ENCODE measurements around the gene LRIG1.
A peak's percentile ranks its signal among the peaks of the same experiment; 100 is the strongest.

The LRIG1 gene

GRCh38 chr3:66453651-66454463, 47.0 kb downstream of the LRIG1 start:
- Mint-ChIP-seq H3K9me3 (no peaks in the 10 kb centered on the region), H3K36me3 (peaks cover 15% of the 10 kb centered on the region), H3K27ac (no peak overlapping the region), H3K4me3 (no peak overlapping the region), H3K4me1 (peaks cover 13% of the 10 kb centered on the region), H3K27me3 (no peaks in the 10 kb centered on the region)

- H3K9me3 Mint-ChIP-seq: no peaks in the 10 kb centered on the region
- no peak overlapping the region for H3K4me3 Mint-ChIP-seq
- H3K36me3 Mint-ChIP-seq: peaks cover 15% of the 10 kb centered on the region
- no peaks in the 10 kb centered on the region for H3K27me3 Mint-ChIP-seq
- peaks cover 13% of the 10 kb centered on the region for H3K4me1 Mint-ChIP-seq
- peak overlapping the region; percentile 2 for H3K27ac Mint-ChIP-seq
These were observed 48.4 kb downstream of the LRIG1 start for GRCh38 chr3:66452303-66453011.

DNA sequence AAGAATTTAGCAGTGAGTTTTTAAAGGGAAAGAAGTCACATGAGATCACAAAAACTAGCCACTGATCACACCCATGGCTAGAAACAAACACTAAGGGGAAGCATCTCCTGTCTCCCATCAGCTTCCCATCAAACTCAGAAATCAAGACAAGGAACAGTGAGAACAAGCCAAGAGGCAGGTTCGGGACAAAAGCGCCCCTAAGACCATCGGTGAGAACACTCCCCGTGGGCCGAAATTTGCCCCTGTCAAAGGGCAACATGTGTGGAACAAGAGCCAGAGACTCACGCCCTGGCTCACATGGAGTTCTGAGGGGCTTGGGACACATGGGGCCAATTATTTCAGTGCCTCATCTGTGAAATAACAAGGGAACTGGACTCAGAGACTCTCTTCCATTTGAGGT, 49.1 kb downstream of the LRIG1 start:
- H3K4me1 Mint-ChIP-seq: peaks cover 13% of the 10 kb centered on the region
- peaks cover 15% of the 10 kb centered on the region for H3K36me3 Mint-ChIP-seq
- H3K4me3 Mint-ChIP-seq: no peak overlapping the region
- no peaks in the 10 kb centered on the region for H3K9me3 Mint-ChIP-seq
- H3K27ac Mint-ChIP-seq: no peak overlapping the region
- no peaks in the 10 kb centered on the region for H3K27me3 Mint-ChIP-seq

DNA sequence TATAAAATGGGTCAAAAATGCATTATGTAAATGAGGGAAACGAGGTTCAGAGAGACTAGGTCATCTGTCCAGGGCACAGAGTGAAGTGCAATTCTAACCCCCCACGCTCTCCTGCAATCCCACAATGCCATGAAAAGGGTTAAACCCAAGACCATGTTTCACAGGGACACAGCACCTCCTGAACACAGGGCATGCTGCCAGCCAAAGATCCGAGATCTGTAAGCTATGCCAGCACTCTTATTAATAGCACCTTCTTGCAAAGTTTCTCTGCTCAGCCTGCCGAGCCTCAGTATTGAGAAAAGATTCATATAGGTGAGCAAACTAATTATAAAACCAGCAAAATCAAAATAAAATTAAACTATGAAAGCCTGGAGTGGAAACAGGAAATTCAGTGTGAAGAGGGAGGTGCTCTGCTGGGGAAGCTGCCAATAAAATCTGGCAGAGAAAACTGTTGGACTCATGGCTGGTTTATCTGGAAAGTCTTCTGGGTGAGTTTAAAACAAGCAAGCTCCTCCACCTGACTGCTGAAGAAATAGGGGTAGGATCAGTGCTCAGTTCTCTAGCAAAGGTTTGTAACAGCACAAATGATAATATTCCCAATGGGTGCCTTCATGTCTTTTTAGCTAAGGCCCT, 50.3 kb downstream of the LRIG1 start:
- peaks cover 13% of the 10 kb centered on the region for H3K36me3 Mint-ChIP-seq

DNA sequence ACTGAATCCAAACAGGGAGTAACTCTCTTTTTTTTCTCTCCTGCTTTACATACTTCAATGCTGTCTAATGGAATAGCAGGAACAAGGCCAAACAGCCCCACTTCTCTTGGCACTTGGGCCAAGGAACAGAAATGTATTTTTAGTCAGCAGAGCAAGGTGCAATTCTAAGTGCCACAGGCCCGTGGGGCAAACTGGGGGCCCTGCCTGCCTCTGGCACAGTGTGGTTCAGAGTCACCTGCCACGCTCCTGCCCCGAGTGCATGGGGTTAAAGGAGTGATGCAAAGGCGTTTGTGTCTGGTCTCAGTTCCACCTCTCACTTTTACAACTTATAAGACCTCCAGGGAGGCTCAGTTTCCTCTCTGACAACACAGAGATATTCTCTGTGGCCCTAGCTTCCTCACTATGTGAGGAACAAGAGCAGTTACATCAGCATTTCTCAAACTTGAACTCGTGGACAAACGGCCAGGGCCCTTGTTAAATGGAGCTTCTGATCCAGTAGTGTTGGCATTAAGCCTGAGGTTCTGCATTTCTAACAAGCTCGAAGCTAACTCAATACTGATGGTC, 51.3 kb downstream of the LRIG1 start:
- Mint-ChIP-seq H3K36me3 (peaks cover 13% of the 10 kb centered on the region), H3K4me1 (peaks cover 9% of the 10 kb centered on the region), H3K9me3 (no peaks in the 10 kb centered on the region), H3K27me3 (no peaks in the 10 kb centered on the region), H3K4me3 (no peak overlapping the region), H3K27ac (no peak overlapping the region)

More for the DNA sequence above, 50.3 kb downstream of the LRIG1 start:
- no peaks in the 10 kb centered on the region for H3K9me3 Mint-ChIP-seq
- H3K4me3 Mint-ChIP-seq: no peak overlapping the region
- no peaks in the 10 kb centered on the region for H3K27me3 Mint-ChIP-seq
- peaks cover 9% of the 10 kb centered on the region for H3K4me1 Mint-ChIP-seq
- H3K27ac Mint-ChIP-seq: no peak overlapping the region

DNA sequence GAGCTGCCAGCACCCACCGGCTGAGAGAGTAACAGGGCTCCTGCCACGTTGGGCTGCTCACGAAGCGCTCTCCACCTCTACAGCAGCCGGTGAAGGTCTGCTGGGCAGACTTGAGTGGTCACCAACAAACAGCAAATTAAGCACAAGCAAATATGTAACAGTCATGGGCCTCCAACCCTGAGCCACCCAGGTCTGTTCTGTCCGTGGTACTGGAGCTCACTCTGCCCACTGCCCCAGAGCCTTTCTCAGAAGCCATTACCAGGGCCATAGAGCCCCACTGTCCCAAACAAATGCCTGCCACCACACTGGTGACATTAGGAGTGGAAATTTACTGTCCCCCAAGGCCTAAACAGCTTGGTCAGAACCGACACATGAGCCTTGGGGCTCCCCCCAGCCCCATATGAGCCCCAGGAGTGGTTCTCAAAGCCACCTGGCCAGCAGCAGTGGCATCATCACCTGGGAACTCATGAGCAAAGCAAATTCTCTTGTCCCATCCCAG, 56.6 kb downstream of the LRIG1 start:
- Mint-ChIP-seq H3K27me3 (no peaks in the 10 kb centered on the region), H3K4me1 (peaks cover 31% of the 10 kb centered on the region), H3K4me3 (no peak overlapping the region), H3K36me3 (peaks cover 2% of the 10 kb centered on the region), H3K9me3 (no peaks in the 10 kb centered on the region), H3K27ac (no peak overlapping the region)

GRCh38 chr3:66443118-66443803, 57.6 kb downstream of the LRIG1 start:
- Mint-ChIP-seq H3K27ac (no peak overlapping the region), H3K9me3 (no peaks in the 10 kb centered on the region), H3K36me3 (peaks cover 2% of the 10 kb centered on the region), H3K4me3 (no peak overlapping the region), H3K4me1 (peaks cover 32% of the 10 kb centered on the region), H3K27me3 (no peaks in the 10 kb centered on the region)

GRCh38 chr3:66442254-66443117, 58.3 kb downstream of the LRIG1 start:
- H3K27ac Mint-ChIP-seq: no peak overlapping the region
- no peaks in the 10 kb centered on the region for H3K27me3 Mint-ChIP-seq
- no peaks in the 10 kb centered on the region for H3K9me3 Mint-ChIP-seq
- H3K4me3 Mint-ChIP-seq: no peak overlapping the region
- H3K4me1 Mint-ChIP-seq: peaks cover 34% of the 10 kb centered on the region
- peaks cover 4% of the 10 kb centered on the region for H3K36me3 Mint-ChIP-seq

- Mint-ChIP-seq H3K9me3 (no peaks in the 10 kb centered on the region), H3K4me3 (no peak overlapping the region), H3K36me3 (peaks cover 5% of the 10 kb centered on the region), H3K4me1 (peaks cover 42% of the 10 kb centered on the region), H3K27me3 (no peaks in the 10 kb centered on the region), H3K27ac (no peak overlapping the region)
These were observed 59.1 kb downstream of the LRIG1 start for GRCh38 chr3:66441692-66442091.

DNA sequence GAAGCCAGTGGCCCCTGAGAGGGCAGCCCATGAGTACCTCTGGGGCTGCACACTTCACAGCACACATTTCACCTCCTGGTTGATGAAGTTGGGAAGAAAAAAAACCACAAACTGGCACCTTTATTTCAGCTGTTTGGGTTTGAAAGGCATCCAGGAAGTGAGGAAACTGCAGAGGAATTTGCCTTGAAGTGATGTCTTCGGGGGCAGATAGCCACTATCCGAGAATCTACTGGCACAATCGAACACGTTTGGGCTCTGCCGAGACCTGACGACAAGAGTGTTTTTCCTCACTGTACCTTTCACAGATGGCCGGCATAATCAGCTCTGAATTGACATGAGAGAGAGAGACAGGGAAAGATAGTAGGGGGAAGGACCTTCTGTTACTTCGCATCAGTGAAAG, 59.7 kb downstream of the LRIG1 start:
- Mint-ChIP-seq H3K9me3 (no peaks in the 10 kb centered on the region), H3K4me1 (peaks cover 47% of the 10 kb centered on the region), H3K27me3 (no peaks in the 10 kb centered on the region), H3K36me3 (peaks cover 5% of the 10 kb centered on the region), H3K27ac (no peak overlapping the region), H3K4me3 (no peak overlapping the region)

GRCh38 chr3:66439666-66440344, 61.0 kb downstream of the LRIG1 start:
- peaks cover 5% of the 10 kb centered on the region for H3K36me3 Mint-ChIP-seq
- no peak overlapping the region for H3K4me3 Mint-ChIP-seq
- no peaks in the 10 kb centered on the region for H3K27me3 Mint-ChIP-seq
- H3K4me1 Mint-ChIP-seq: peaks cover 58% of the 10 kb centered on the region
- no peak overlapping the region for H3K27ac Mint-ChIP-seq
- H3K9me3 Mint-ChIP-seq: no peaks in the 10 kb centered on the region

DNA sequence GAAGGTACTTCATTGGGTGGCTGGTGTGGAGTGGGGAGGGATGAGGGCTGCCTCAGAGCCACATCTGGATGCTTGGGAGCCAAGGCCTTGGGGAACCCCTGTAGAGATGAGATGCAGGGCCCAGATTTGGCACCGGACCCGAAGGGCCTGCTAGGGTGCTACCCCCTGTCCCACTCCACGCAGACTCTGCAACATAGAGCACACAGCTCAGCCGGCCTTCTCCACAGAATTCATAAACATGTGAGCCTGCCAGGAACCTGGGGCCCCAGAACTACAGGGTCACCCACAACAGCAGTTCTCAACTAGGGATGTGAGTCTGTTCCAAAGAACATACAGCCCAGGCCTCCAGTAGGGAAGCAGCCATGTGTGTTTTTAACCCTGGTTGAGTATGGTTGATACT, 62.8 kb downstream of the LRIG1 start:
- no peaks in the 10 kb centered on the region for H3K9me3 Mint-ChIP-seq
- peaks cover 5% of the 10 kb centered on the region for H3K36me3 Mint-ChIP-seq
- H3K27me3 Mint-ChIP-seq: no peaks in the 10 kb centered on the region
- no peak overlapping the region for H3K27ac Mint-ChIP-seq
- H3K4me3 Mint-ChIP-seq: no peak overlapping the region
- peaks cover 70% of the 10 kb centered on the region for H3K4me1 Mint-ChIP-seq

- H3K27me3 Mint-ChIP-seq: no peaks in the 10 kb centered on the region
- peaks cover 70% of the 10 kb centered on the region for H3K4me1 Mint-ChIP-seq
- H3K27ac Mint-ChIP-seq: no peak overlapping the region
- H3K36me3 Mint-ChIP-seq: peaks cover 5% of the 10 kb centered on the region
- H3K9me3 Mint-ChIP-seq: no peaks in the 10 kb centered on the region
- H3K4me3 Mint-ChIP-seq: no peak overlapping the region
These were observed 63.4 kb downstream of the LRIG1 start for GRCh38 chr3:66437341-66437929.

- Mint-ChIP-seq H3K27ac (no peak overlapping the region), H3K4me1 (peaks cover 61% of the 10 kb centered on the region), H3K36me3 (peaks cover 6% of the 10 kb centered on the region), H3K27me3 (no peaks in the 10 kb centered on the region), H3K4me3 (no peak overlapping the region), H3K9me3 (no peaks in the 10 kb centered on the region)
These were observed 64.8 kb downstream of the LRIG1 start for GRCh38 chr3:66435989-66436388.

All from activated naive CD4-positive, alpha-beta T cell treated with anti-CD3 and anti-CD28 coated beads, Interleukin-2, amount 50 U/mL, for 24 hours (primary cell).